HG02678 (cell line): ENCODE data around the gene NAV2.

Source experiments
- ATAC-seq: cut with Tn5 transposase; IDR thresholded peaks from one replicate; pipeline ENCODE4 v1.9.1; 2021; ENCODE audit warnings: mild to moderate bottlenecking, moderate library complexity; ENCODE audit not compliant: unreplicated experiment

The NAV2 gene

GRCh38 chr11:20097319-20098221 lies 384.9 kb downstream of the NAV2 start:
- no peak for ATAC-seq

GRCh38 chr11:20099527-20099926 lies 386.9 kb downstream of the NAV2 start:
- peak; percentile 68 for ATAC-seq

DNA sequence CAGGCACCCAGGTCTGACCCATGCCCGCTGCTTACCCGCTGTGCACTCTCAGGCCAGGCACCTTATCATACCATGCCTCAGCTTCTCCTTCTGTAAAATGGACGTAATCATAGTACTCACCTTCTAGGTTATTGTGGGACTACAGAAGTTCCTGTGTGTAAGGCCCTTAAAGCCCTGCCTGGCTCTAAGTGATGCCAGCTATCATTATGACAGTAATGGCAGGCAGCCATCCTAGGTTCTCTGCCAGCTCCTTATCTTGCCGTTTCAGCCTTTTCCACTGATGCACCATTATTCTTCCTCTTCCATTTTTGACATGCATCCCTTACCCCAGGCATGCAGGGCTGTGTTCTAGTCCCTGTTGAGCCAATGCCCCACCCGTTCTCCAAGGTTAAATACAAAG lies 389.8 kb downstream of the NAV2 start:
- ATAC-seq: no peak

DNA sequence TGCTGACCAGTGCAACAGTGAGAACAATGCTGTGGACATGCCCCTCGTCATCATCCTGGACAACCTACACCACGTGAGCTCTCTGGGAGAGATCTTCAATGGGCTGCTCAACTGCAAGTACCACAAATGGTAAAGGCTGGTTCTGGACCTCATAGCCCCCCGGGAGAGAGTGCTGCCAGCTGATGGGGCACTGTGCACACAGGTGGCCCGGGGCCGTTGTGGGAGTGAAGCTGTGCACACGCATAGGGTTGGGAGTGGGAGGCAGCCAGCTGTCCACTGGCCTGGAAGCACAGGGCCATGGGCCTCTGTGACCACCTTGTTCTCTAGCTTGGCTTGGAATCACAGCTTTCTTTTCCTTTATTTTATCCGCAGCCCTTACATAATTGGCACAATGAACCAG lies 390.6 kb downstream of the NAV2 start:
- no peak for ATAC-seq

DNA sequence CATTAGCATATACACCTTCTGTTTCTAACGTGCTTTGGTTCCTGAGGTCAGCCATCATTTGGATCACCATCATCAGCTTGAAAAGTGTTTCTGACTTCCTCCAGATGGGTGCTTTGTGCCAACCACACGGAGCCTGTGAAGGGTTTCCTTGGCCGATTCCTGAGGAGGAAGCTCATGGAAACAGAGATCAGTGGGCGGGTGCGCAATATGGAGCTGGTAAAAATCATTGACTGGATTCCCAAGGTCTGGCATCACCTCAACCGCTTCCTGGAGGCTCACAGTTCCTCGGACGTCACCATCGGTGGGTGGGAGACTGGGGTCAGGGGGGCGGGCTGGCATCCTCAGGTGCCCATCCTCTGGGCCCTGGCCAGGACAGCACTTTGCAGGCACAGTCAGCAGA lies 392.8 kb downstream of the NAV2 start:
- ATAC-seq: no peak

DNA sequence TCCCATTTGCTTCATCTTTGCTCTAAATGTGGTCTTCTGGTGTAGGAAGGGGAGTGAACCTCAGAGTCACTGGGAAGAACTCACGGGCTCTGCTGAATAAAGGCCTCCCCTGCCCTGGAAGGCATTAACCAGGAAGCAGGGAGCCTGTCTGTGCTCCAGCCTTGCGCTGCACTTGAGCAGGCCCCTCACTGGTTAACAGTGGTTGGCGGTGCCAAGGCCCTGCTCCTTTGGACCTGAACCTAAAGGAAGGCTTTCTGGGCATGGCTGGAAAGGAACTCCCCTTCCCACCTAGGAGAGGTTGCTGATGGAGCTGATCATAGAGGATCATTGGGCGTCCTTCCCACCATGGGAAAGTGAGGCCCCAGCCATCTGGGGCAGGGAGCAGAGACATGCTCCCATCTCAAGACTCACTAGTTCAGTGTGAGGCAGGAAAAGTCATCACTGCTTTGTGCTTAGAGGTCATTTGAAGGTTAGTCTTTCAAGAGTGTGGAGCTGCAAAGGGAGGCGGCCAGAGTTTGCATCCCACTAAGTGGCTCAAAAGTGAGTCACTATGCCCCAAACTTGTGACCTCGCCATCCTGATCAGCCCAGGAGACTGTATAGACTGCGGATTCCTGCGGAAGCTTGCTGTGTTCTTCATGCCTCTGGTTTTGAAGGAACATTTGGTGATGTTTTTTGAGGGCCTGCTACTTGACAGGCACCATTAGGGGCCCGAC lies 397.3 kb downstream of the NAV2 start:
- no peak for ATAC-seq

DNA sequence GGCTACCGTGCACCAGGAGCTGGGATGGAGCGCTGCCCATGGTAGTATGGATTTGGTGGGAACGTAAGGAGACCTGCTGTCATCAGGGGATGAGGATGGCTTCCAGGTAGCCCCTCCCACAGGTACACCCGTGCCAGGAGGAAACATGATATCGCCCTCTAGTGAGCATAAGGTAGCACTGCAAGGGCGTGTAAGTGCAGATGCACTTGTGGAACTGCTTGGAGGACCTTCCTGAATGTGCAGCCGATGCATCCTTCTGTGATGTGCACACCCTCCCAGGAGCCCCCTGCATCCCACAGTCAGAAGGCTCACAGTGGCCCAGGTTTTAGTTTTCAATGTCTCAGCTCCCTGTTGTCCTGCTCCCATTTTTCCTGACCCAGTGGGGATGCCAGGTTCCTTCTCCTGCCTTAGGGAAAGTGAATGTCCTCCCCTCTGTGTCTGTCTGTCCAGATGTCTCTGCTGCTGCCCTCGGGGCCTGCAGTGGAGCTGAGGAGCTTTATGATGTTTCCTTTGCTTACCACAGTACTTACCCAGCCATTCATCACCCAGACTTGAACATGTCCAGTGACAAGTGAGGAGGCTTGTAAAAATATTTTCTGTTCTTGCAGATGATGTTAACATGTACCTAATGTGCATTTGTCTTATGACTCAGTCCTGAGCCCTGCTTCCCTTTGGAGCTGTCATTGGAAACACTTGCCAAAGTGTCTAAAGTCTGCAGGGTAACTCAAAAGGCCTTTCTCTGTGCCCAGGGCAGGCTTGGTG lies 398.5 kb downstream of the NAV2 start:
- ATAC-seq: peak; percentile 80

GRCh38 chr11:20111871-20112270 lies 399.2 kb downstream of the NAV2 start:
- ATAC-seq: no peak

DNA sequence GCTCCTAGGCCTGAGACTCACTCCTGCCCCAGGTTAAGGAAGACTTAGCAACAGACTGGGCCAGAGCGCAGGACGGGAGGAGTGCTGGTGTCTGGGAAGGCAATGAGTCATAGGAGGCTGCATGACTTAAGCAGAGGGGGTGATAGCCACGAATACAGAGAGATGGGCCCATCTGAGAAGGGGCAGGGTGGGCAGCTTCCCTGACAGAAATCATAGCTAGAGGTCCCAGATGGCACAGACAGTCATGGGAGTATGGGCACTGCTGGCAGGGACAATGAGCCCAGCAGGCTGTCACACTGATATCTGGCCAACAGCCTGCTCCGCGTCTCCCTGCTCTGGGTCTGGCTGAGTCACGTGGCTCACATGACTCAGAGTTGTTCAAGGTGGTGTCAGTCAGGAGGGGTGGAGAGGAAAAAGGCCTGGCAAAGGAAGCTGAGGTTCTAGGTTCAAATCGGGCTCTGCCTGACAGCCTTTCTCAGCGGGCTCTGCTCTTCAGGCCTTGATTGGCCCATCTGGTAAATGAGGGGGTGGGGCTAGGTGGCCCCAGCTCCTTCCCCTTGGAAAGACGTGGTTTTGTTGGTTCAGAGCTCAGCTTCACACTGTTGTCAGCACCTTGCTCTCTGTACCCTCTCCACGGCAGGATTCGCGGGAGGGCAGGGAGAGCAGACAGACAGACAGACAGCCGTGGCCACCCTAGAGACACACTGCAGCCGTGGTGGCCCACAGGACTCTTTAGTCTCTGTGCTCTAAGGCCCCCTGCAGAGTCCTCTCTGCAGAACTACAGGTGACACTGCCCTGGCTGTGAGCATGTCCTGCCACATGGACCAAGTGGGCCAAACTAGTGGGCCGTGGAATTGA lies 399.9 kb downstream of the NAV2 start:
- no peak for ATAC-seq

DNA sequence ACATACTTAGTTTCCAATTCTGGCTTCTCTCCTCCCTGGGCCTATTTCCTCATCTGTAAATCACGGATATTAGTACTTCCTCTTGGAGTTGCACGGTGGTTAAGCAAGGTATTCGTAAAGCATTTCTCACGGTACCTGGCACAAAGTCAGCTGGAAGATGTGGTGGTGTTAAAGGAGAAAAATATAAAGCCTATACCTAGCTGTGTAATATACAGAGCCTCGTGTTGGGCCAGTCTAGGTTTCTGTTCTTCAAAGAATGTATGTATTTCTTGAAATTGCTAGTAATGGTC lies 400.5 kb downstream of the NAV2 start:
- no peak for ATAC-seq

DNA sequence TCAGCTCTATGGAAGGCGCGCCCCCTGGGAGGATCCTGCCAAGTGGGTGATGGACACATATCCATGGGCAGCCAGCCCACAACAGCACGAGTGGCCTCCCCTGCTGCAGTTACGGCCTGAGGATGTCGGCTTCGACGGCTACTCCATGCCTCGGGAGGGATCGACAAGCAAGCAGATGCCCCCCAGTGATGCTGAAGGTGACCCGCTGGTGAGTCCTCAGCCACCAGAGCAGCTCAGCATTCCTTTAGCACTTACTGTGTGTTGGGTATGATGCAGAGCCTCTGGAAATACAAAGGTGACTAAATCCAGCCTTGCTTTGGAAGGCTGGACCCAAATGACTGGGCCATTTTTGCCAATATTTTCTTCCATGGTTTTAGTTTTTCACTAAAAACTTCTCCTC lies 402.0 kb downstream of the NAV2 start:
- no peak for ATAC-seq

- no peak for ATAC-seq
Observed at GRCh38 chr11:20116825-20117224, 404.2 kb downstream of the NAV2 start.

- ATAC-seq: no peak
Observed at GRCh38 chr11:20117291-20117690, 404.7 kb downstream of the NAV2 start.

- no peak for ATAC-seq
Observed at GRCh38 chr11:20118209-20118608, 405.6 kb downstream of the NAV2 start.

DNA sequence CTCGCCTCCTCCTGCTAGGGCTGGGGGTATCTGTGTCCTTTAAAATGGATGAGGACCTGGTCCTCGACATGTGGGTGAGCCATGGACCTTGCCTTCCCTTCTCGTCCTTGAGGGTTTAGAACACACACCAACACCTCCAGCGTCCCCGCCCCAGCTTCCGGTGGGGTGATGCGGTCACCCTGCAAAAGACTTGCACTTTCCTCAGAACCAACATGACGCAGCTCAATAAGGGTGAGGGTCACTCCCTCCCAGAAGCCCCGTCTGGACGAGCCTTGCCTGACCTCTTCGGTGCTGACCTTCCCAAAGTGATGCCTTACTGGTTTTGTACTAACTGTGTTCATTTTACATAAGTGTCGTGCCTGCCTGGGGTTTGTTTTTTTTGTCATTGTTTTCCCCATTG lies 406.7 kb downstream of the NAV2 start:
- no peak for ATAC-seq

DNA sequence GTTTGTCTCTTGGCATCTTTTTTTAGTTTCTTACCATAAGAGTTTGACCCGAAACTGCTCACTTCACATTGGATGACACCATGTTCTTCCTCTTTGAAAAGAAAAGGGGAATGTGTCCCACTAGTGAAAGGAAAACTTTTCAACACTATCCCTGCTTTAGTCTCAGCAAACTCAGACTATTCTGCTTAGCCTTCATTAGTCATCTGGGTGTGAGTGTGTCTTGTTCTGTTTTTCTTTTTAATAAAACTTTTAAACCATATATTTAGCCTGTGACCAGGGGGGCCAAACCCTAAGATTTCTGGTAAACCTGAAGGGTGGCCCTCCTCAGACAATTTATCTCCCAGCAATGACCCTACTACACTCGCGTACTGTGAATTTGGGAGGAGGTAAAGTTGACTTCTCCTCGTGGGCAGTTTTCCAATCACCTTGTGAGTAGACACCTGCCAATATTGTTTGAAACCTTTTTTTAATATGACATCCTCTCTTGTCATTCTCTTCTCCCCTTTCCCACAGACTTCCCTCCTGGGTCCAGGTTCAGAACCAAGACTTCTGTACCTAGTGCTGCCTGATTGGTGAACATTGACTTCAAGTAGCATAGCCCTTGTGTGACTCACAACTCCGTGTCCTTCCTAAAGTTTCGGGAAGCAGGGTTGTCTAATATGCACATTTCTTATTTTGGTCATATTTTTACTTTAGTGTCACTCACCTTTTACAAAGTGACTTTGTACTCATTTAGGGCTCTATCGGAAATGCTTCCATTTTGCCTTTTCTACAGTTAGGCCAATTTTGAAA lies 407.7 kb downstream of the NAV2 start:
- no peak for ATAC-seq

GRCh38 chr11:20122131-20122530 lies 409.5 kb downstream of the NAV2 start:
- no peak for ATAC-seq

- no peak for ATAC-seq
Observed at GRCh38 chr11:20125927-20126326, 413.3 kb downstream of the NAV2 start.

DNA sequence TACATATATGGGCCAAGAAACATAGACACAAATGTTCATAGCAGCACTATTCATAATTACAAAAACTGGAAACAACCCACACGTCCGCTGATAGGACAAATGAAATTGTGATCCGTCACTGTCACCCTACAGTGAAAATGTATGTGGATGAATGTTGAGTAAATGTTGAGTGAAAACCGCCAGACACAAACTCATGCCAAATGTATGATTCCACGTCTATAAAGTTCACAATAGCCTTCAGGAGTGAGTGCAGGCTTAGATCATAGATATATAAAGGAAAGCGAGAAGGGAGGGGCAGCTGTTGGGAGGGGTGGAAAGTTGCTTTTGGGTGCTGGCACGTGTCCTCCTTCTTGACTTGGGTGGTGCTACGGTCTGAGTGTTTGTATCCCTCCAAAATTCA lies 414.1 kb downstream of the NAV2 start:
- no peak for ATAC-seq
